Measurements from ENCODE around the gene CDH5.

Gene CDH5

GRCh38 chr16:66373667-66374066, 7.2 kb downstream of the CDH5 start:
- in situ Hi-C loops (cut with HindIII; ENCODE audit: low pct_ligation_motif_present, low sequenced_read_pairs): no loop called here
- TF ChIP-seq CTCF (IDR thresholded peaks at IDR 0.05; ENCODE audit: low read depth, low read length, missing control alignments): no peak
- no peaks in the 10 kb centered on the region for H3K27me3 ChIP-seq (replicated peaks)
- no peak overlapping the region for H3K27ac ChIP-seq
- no peak overlapping the region for H3K4me3 ChIP-seq (ENCODE audit: low read depth, low read length)
- no peaks in the 10 kb centered on the region for H3K36me3 ChIP-seq (replicated peaks)
- no peak for DNase-seq

- no peak for DNase-seq
- TF ChIP-seq CTCF (IDR thresholded peaks at IDR 0.05; ENCODE audit: low read depth, low read length, missing control alignments): peak; percentile 8
- in situ Hi-C loops (cut with HindIII; ENCODE audit: low pct_ligation_motif_present, low sequenced_read_pairs): no loop called here
- Histone ChIP-seq H3K4me3 (ENCODE audit: low read depth, low read length) (no peak overlapping the region), H3K27me3 (replicated peaks) (no peaks in the 10 kb centered on the region), H3K27ac (no peak overlapping the region), H3K36me3 (replicated peaks) (no peaks in the 10 kb centered on the region)
Measured at GRCh38 chr16:66374176-66374575, 7.7 kb downstream of the CDH5 start.

GRCh38 chr16:66375451-66375850, 9.0 kb downstream of the CDH5 start:
- Histone ChIP-seq H3K27ac (no peak overlapping the region), H3K27me3 (replicated peaks) (no peaks in the 10 kb centered on the region), H3K4me3 (ENCODE audit: low read depth, low read length) (no peak overlapping the region), H3K36me3 (replicated peaks) (no peaks in the 10 kb centered on the region)
- TF ChIP-seq CTCF (IDR thresholded peaks at IDR 0.05; ENCODE audit: low read depth, low read length, missing control alignments): no peak
- DNase-seq: no peak
- in situ Hi-C loops (cut with HindIII; ENCODE audit: low pct_ligation_motif_present, low sequenced_read_pairs): no loop called here

GRCh38 chr16:66376114-66376513, 9.6 kb downstream of the CDH5 start:
- no peaks in the 10 kb centered on the region for H3K36me3 ChIP-seq (replicated peaks)
- H3K4me3 ChIP-seq (ENCODE audit: low read depth, low read length): no peak overlapping the region
- no peaks in the 10 kb centered on the region for H3K27me3 ChIP-seq (replicated peaks)
- no peak for DNase-seq
- in situ Hi-C loops (cut with HindIII; ENCODE audit: low pct_ligation_motif_present, low sequenced_read_pairs): no loop called here
- H3K27ac ChIP-seq: no peak overlapping the region
- TF ChIP-seq CTCF (IDR thresholded peaks at IDR 0.05; ENCODE audit: low read depth, low read length, missing control alignments): no peak

GRCh38 chr16:66376577-66377305, 10.2 kb downstream of the CDH5 start:
- no peak for DNase-seq
- no peaks in the 10 kb centered on the region for H3K36me3 ChIP-seq (replicated peaks)
- H3K27ac ChIP-seq: no peak overlapping the region
- in situ Hi-C loops (cut with HindIII; ENCODE audit: low pct_ligation_motif_present, low sequenced_read_pairs): no loop called here
- TF ChIP-seq CTCF (IDR thresholded peaks at IDR 0.05; ENCODE audit: low read depth, low read length, missing control alignments): no peak
- no peak overlapping the region for H3K4me3 ChIP-seq (ENCODE audit: low read depth, low read length)
- no peaks in the 10 kb centered on the region for H3K27me3 ChIP-seq (replicated peaks)

- no peak for DNase-seq
- H3K4me3 ChIP-seq (ENCODE audit: low read depth, low read length): no peak overlapping the region
- in situ Hi-C loops (cut with HindIII; ENCODE audit: low pct_ligation_motif_present, low sequenced_read_pairs): no loop called here
- H3K27me3 ChIP-seq (replicated peaks): no peaks in the 10 kb centered on the region
- no peak overlapping the region for H3K27ac ChIP-seq
- no peaks in the 10 kb centered on the region for H3K36me3 ChIP-seq (replicated peaks)
- TF ChIP-seq CTCF (IDR thresholded peaks at IDR 0.05; ENCODE audit: low read depth, low read length, missing control alignments): no peak
Measured at GRCh38 chr16:66377324-66377723, 10.8 kb downstream of the CDH5 start.

Data from brain microvascular endothelial cell (primary cell).